Urinary bladder (tissue), 4 donors: ENCODE measurements around the gene SLC47A2. TPM values are rescaled to one million over a fixed set of nuclear protein-coding genes. Genes with fewer than 3 reads are reported as not detected.

Experiments used
- DNase-seq: peaks from one replicate; pipeline ENCODE4 v3.0.0-alpha.2; 2015; ENCODE audit errors: extremely low spot score
- H3K27ac ChIP-seq: one replicate; pipeline ENCODE4 v1.5.1; 2013; ENCODE audit warnings: low read depth, mild to moderate bottlenecking, moderate library complexity
- H3K36me3 ChIP-seq: one replicate; pipeline ENCODE4 v1.6.1; 2013; ENCODE audit warnings: mild to moderate bottlenecking, moderate library complexity; ENCODE audit not compliant: insufficient read depth
- H3K4me1 ChIP-seq: one replicate; pipeline ENCODE4 v1.6.1; 2013; ENCODE audit warnings: mild to moderate bottlenecking, moderate library complexity; ENCODE audit not compliant: insufficient read depth
- H3K4me3 ChIP-seq: one replicate; pipeline ENCODE4 v1.5.1; 2013; ENCODE audit warnings: low read depth, low read length
- WGBS: extraction: QIAGEN DNeasy Blood & Tissue Kit; methylation state at CpG from one replicate; pipeline ENCODE4 v1.1.7; 2013; 5-methylcytosine and 5-hydroxymethylcytosine counted together
- polyA plus RNA-seq: library from polyadenylated mRNA; stranded (reverse); fragments of 200-250 nt; gene quantifications from one replicate; pipeline ENCODE4 v1.2.3, GENCODE V29; 2013
- total RNA-seq: library from RNA; depleted of rRNA; stranded (reverse); fragments of >200 nt; gene quantifications from one replicate; pipeline ENCODE4 v1.2.3, GENCODE V29; 2014
- donor health status: healthy with polysubstance abuse.
- donor health status: healthy.

SLC47A2 gene
- total and polyA plus RNA-seq, 2 donors: 0.21 TPM; not detected in 1

GRCh38 chr17:19753051-19753509 is 36.7 kb upstream of the SLC47A2 start:
- H3K36me3 ChIP-seq: no peaks in the 10 kb centered on the region
- no peak for DNase-seq
- H3K27ac ChIP-seq: no peak overlapping the region
- H3K4me3 ChIP-seq: no peak overlapping the region
- no peaks in the 10 kb centered on the region for H3K4me1 ChIP-seq
- WGBS: 74% methylated on average over 12 of the region's 12 CpGs

DNA sequence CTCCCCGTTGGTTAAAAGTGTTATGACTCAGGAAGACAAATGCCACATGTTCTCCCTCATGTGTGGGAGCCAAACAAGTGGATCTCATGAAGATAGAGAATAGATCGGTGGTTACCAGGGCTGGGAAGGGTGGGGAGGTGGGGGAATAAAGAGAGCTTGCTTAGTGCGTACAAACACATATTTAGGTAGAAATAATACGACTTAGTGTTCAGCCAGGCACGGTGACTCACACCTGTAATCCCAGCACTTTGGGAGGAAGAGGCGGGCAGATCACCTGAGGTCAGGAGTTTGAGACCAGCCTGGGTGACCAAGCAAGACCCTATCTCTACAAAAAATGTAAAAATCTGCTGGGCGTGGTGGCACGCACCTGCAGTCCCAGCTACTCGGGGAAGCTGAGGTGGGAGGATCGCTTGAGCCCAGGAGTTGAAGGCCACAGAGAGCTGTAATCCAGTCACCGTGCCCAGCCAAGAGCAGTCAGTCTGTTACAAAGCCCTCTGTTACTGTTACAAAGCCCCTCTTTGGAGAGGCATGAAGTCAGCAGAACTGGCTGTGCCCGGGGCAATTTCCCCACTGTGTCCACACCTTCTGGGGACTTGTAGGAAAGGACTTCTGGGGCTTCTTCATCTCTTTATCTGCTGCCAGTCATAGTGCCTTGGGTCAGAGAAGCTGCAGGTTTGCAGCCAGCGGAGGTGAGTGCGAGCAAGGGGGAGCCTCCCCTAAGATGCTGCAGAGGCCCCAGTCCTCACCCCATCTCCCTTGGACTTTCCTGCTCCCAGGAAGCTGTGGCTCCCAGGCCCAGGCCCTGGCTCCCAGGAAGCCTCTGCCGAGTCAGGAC is 36.0 kb upstream of the SLC47A2 start:
- no peaks in the 10 kb centered on the region for H3K36me3 ChIP-seq
- H3K4me1 ChIP-seq: no peaks in the 10 kb centered on the region
- no peak for DNase-seq
- no peak overlapping the region for H3K4me3 ChIP-seq
- H3K27ac ChIP-seq: no peak overlapping the region
- WGBS: 85% methylated on average over 15 of the region's 15 CpGs

GRCh38 chr17:19750835-19751234 is 34.5 kb upstream of the SLC47A2 start:
- 90% methylated on average over 3 of the region's 3 CpGs for WGBS
- no peak for DNase-seq
- H3K27ac ChIP-seq: no peak overlapping the region
- no peaks in the 10 kb centered on the region for H3K4me1 ChIP-seq
- H3K36me3 ChIP-seq: no peaks in the 10 kb centered on the region
- H3K4me3 ChIP-seq: no peak overlapping the region

DNA sequence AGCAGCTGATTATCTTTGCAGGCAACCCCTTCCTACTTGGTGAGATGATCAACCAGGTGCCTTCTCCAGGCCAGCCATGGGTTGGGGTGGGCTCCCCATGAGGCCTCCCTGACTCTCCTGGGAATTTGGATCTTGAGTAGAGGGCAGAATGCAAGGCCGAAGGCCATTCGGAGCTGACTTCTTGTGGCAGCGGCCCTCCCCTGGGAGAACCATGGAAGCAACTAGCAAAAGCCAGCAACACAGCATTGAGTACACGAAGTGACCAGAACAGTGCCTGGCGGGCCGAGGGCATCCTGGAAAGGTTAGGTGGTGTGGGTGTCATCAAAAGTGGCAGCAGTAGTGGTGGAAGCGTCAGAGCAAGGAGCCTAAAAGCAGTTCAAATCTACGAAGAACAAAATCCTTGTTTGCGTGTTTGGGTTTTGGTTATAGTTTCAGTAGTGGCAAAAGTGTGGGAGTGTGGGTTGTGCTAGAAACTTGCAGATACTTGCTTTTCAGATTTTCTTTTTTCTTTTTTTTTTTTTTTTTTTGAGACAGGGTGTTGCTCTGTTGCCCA is 33.7 kb upstream of the SLC47A2 start:
- WGBS: 93% methylated on average over 9 of the region's 9 CpGs
- DNase-seq: no peak
- no peaks in the 10 kb centered on the region for H3K4me1 ChIP-seq
- no peak overlapping the region for H3K4me3 ChIP-seq
- H3K36me3 ChIP-seq: no peaks in the 10 kb centered on the region
- no peak overlapping the region for H3K27ac ChIP-seq

DNA sequence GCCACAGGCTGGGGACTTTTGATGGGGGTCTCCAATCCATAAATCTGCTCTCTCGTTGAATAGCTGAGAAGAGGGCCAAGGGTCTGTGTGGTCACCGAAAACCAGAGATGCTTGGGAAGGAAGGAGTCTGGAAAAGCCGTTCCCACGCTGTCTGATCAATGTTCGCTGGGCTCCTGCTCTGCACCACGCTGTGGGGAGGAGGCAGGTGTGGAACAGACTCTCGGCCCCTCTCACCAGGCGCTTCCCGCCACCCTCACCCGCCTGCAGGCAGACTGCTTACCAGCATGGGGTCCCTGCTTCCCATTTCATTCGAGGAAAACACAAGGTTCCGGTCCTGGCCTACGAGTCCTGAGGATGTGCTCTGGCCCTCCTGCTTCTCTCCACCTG is 32.4 kb upstream of the SLC47A2 start:
- Histone ChIP-seq H3K27ac (no peak overlapping the region), H3K36me3 (no peaks in the 10 kb centered on the region), H3K4me1 (no peaks in the 10 kb centered on the region), H3K4me3 (no peak overlapping the region)
- WGBS: 80% methylated on average over 13 of the region's 13 CpGs
- DNase-seq: no peak

DNA sequence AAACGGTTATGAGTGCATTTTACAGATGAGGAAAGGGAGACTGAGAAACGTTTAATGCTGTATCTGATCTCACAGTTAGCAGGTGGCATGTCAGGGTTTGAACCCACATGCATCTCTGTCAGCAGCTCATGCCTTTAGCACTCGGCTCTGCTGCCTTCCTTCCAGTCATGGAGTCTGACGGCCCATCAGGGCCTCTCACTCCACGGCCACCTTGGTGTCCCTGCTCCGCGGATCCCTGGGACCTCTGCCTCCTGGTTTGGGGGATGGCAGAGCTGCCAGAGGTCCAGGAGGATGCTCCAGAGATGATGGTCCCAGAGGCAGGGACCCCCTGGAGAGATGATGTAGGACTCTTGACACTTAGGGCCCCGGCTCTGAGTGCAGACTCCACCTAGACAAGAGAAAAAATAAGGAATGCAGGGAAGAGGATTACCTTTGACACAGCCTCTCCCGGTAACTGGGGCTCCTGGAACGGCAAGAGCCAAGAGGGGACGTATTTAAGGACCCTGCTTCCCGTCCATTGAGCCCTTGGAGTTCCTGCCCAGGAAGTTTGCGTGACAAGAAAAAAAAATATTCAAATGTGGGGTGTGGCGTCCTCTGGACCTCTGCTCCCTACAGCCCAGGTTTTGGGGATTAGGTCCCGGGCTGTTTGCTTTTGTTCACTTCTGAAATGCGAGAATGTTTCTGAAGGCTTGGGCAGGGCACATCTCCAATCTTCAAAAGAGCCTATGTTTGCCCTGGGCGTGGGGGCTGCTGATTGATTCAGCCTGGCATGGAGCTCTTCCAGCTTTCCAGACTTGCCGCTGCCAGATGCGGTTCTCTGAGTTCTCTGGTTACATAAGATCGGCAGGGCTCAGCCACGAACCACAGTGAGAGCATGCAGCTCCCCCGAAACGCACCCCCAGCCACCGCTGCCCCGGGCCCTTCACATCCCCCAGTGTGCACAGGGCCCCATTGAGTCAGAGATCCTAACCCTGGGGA is 31.7 kb upstream of the SLC47A2 start, which contains the start of gene ALDH3A1:
Gene ALDH3A1, minus strand, starts transcription at position 470 of the 978 bp plus-strand sequence. CDS start 3,169 bp downstream, outside the sequence.
- no peak for DNase-seq
- WGBS: 58% methylated on average over 25 of the region's 25 CpGs
- Histone ChIP-seq H3K4me3 (no peak within 1 kb of the TSS), H3K4me1 (no peaks in the 10 kb centered on the region), H3K27ac (no peak within 1 kb of the TSS), H3K36me3 (no peaks in the 10 kb centered on the region)

DNA sequence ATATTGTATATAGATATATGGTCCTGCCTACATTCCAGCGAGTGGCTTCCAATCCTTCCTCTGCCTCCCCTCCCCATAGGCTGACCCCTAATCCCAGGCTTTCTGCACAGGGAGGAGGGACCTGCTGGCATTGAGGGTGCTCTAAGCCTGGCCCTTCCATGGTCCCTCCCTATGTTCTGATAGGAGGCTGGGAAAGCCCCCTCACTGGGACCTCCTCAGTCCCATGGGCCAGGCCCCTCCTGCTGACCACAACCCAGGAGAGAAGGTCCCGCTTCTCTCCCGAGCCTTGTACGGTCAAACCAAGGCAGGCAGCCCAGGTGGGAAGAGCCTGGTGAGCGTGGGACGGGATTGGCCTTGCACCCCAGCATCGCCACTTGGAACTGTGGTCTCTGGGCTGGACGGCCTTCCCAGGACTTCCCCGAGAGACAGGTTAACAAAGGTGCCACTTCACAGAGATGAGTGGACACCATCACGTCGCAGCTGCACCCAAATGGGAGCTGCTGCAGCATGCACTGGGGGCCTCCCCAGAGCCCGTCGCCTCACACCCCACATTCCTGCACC is 30.9 kb upstream of the SLC47A2 start:
- DNase-seq: no peak
- no peaks in the 10 kb centered on the region for H3K36me3 ChIP-seq
- H3K4me1 ChIP-seq: no peaks in the 10 kb centered on the region
- H3K4me3 ChIP-seq: no peak overlapping the region
- H3K27ac ChIP-seq: no peak overlapping the region
- WGBS: 93% methylated on average over 13 of the region's 13 CpGs

GRCh38 chr17:19746517-19746916 is 30.1 kb upstream of the SLC47A2 start:
- H3K36me3 ChIP-seq: no peaks in the 10 kb centered on the region
- no peak overlapping the region for H3K4me3 ChIP-seq
- no peak overlapping the region for H3K27ac ChIP-seq
- H3K4me1 ChIP-seq: no peaks in the 10 kb centered on the region
- 91% methylated on average over 20 of the region's 20 CpGs for WGBS
- no peak for DNase-seq

DNA sequence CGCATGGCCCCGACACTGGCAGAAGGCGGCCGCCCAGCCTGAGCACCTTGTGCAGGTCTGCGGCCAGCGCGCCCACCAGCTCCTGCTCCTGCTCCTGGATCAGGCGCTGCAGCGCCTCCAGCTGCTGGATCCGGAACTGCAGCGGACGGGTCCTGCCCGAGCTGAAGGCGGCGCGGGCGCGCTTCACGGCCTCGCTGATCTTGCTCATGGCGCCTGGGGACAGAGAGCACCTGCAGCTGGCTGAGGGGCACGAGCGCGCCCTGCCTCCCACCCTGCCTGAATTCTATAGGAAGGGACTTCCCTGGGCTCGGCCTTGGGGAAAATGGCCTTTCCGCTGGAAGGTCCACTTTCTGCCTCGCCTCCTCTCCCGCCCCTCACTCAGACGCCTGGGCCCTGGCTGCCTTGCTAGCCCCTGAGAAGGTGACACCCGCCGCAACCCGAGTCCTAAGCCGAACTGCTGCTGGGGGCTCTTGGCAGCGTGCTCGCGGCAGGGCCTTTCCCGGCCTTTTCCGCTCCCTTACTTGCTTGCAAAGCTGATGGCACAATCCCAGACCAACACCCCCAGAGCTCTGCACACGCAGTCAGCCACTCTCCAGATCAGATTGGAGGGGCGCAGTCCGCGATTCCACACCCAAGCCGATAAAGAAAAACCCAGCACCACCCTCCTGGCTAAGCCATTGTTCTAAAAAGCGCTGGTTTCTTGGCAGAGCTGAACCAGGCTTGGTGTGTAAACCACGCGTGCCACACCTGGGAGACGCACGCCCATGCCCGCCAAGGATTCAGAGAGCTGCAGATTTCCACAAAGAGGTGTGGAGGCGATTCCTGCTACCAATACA is 28.8 kb upstream of the SLC47A2 start:
- Histone ChIP-seq H3K4me1 (no peaks in the 10 kb centered on the region), H3K27ac (no peak overlapping the region), H3K4me3 (peak overlapping the region; percentile 38), H3K36me3 (no peaks in the 10 kb centered on the region)
- no peak for DNase-seq
- WGBS: 23% methylated on average over 50 of the region's 50 CpGs

DNA sequence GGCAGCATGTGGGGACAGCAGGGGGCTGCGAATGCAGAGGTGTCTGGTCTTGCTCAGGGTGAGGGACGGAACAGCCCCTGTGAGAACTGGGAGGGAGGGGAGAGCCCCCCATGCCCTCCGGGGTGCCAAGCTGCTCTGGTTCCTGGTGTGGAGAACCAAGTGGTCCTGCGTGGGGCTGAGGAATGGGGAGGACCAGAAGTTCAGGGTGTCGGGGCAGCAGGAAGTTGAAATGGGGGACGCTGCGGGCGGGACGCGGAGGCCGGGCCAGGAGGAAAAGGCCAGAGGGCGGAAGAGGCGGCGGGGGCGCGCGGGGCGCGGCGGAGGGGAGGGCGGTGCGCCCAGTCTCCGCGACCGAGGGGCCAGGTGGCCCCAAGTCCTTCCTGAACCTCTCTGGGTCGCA is 28.1 kb upstream of the SLC47A2 start:
- WGBS: 9% methylated on average over 26 of the region's 26 CpGs
- Histone ChIP-seq H3K4me3 (peak overlapping the region; percentile 38), H3K36me3 (no peaks in the 10 kb centered on the region), H3K4me1 (no peaks in the 10 kb centered on the region), H3K27ac (no peak overlapping the region)
- no peak for DNase-seq

GRCh38 chr17:19743101-19744100 is 27.0 kb upstream of the SLC47A2 start:
- Histone ChIP-seq H3K27ac (no peak overlapping the region), H3K4me1 (no peaks in the 10 kb centered on the region), H3K36me3 (no peaks in the 10 kb centered on the region), H3K4me3 (no peak overlapping the region)
- DNase-seq: no peak
- 96% methylated on average over 34 of the region's 34 CpGs for WGBS

GRCh38 chr17:19742495-19742894 is 26.1 kb upstream of the SLC47A2 start:
- WGBS: 92% methylated on average over 10 of the region's 10 CpGs
- H3K36me3 ChIP-seq: no peaks in the 10 kb centered on the region
- no peak for DNase-seq
- H3K4me1 ChIP-seq: no peaks in the 10 kb centered on the region
- H3K4me3 ChIP-seq: no peak overlapping the region
- H3K27ac ChIP-seq: no peak overlapping the region
